ENCODE results near the gene H2BW2.
"Not testable (repeated sequence)": the region's sequence is repeated elsewhere in the genome, so short reads cannot be mapped to it uniquely, and the experiment has no call there.

The H2BW2 gene

GRCh38 chrX:104039689-104040505, at the start of gene H2BW2:
TSS of gene H2BW2 (plus strand) at chrX:104039956. CDS start at chrX:104039995, 39 bp downstream.
- Histone ChIP-seq H3K27ac (no peak within 1 kb of the TSS), H3K9me3 (ENCODE audit: severe bottlenecking) (no peaks in the 10 kb centered on the region), H3K36me3 (no peaks in the 10 kb centered on the region), H3K4me3 (ENCODE audit: low read depth, low read length) (no peak within 1 kb of the TSS), H3K27me3 (ENCODE audit: insufficient read depth, low read depth, severe bottlenecking) (peaks cover 67% of the 10 kb centered on the region)
- no peak for DNase-seq
- no peak for TF ChIP-seq CTCF (IDR thresholded peaks at IDR 0.05; ENCODE audit: low read depth, low read length)

GRCh38 chrX:103999234-103999633, 40.5 kb upstream of the H2BW2 start:
- TF ChIP-seq CTCF (IDR thresholded peaks at IDR 0.05; ENCODE audit: low read depth, low read length): no peak
- no peaks in the 10 kb centered on the region for H3K9me3 ChIP-seq (ENCODE audit: severe bottlenecking)
- H3K36me3 ChIP-seq: no peaks in the 10 kb centered on the region
- H3K27ac ChIP-seq: no peak overlapping the region
- H3K4me3 ChIP-seq (ENCODE audit: low read depth, low read length): no peak overlapping the region
- peaks cover 79% of the 10 kb centered on the region for H3K27me3 ChIP-seq (ENCODE audit: insufficient read depth, low read depth, severe bottlenecking)
- no peak for DNase-seq

- H3K36me3 ChIP-seq: no peaks in the 10 kb centered on the region
- no peaks in the 10 kb centered on the region for H3K9me3 ChIP-seq (ENCODE audit: severe bottlenecking)
- no peak for TF ChIP-seq CTCF (IDR thresholded peaks at IDR 0.05; ENCODE audit: low read depth, low read length)
- H3K27me3 ChIP-seq (ENCODE audit: insufficient read depth, low read depth, severe bottlenecking): peaks cover 62% of the 10 kb centered on the region
- no peak for DNase-seq
- no peak overlapping the region for H3K27ac ChIP-seq
- H3K4me3 ChIP-seq (ENCODE audit: low read depth, low read length): no peak overlapping the region
Measured at GRCh38 chrX:104008831-104009230, 30.9 kb upstream of the H2BW2 start.

GRCh38 chrX:104013158-104013557, 26.6 kb upstream of the H2BW2 start:
- TF ChIP-seq CTCF (IDR thresholded peaks at IDR 0.05; ENCODE audit: low read depth, low read length): no peak
- Histone ChIP-seq H3K27ac (no peak overlapping the region), H3K36me3 (no peaks in the 10 kb centered on the region), H3K4me3 (ENCODE audit: low read depth, low read length) (no peak overlapping the region), H3K9me3 (ENCODE audit: severe bottlenecking) (no peaks in the 10 kb centered on the region), H3K27me3 (ENCODE audit: insufficient read depth, low read depth, severe bottlenecking) (peaks cover 68% of the 10 kb centered on the region)
- DNase-seq: no peak

GRCh38 chrX:104013606-104014005, 26.1 kb upstream of the H2BW2 start, which contains the start of gene H2BW1:
TSS of gene H2BW1 (minus strand) at chrX:104013708. CDS start at chrX:104013576, 132 bp downstream.
- Histone ChIP-seq H3K27me3 (ENCODE audit: insufficient read depth, low read depth, severe bottlenecking) (peaks cover 68% of the 10 kb centered on the region), H3K36me3 (no peaks in the 10 kb centered on the region), H3K9me3 (ENCODE audit: severe bottlenecking) (no peaks in the 10 kb centered on the region), H3K27ac (no peak within 1 kb of the TSS), H3K4me3 (ENCODE audit: low read depth, low read length) (no peak within 1 kb of the TSS)
- TF ChIP-seq CTCF (IDR thresholded peaks at IDR 0.05; ENCODE audit: low read depth, low read length): no peak
- no peak for DNase-seq

GRCh38 chrX:104015576-104015975, 24.2 kb upstream of the H2BW2 start:
- not testable (repeated sequence) for H3K9me3 ChIP-seq (ENCODE audit: severe bottlenecking); H3K36me3 ChIP-seq; H3K27ac ChIP-seq; DNase-seq; H3K4me3 ChIP-seq (ENCODE audit: low read depth, low read length)
- peaks cover 78% of the 10 kb centered on the region for H3K27me3 ChIP-seq (ENCODE audit: insufficient read depth, low read depth, severe bottlenecking)
